Esophagus muscularis mucosa (tissue), 4 donors: ENCODE results near the gene CCDC9B. TPM values are rescaled to one million over a fixed set of nuclear protein-coding genes. Genes with fewer than 3 reads are reported as not detected.

Experiments used
- DNase-seq: peaks from one replicate; pipeline ENCODE4 v3.0.0-alpha.2; 2017; ENCODE audit errors: extremely low spot score
- H3K27ac ChIP-seq, 4 donors: fragments of 200-600 bp; sonication (generic); replicated peaks in 1 of 4; 1 replicate in 3 of 4; 2 replicates in 1 of 4; pipeline ENCODE4 v1.5.1; 2016 to 2019; ENCODE audit warnings: mild to moderate bottlenecking in 1 of 4
- H3K27me3 ChIP-seq, 4 donors: fragments of 200-600 bp; sonication (generic); one replicate each; pipeline versions ENCODE4 v1.5.1 to v1.6.0; 2016 to 2019
- H3K36me3 ChIP-seq, 4 donors: fragments of 200-600 bp; sonication (generic); one replicate each; pipeline ENCODE4 v1.5.1; 2016 to 2019
- H3K4me1 ChIP-seq, 4 donors: fragments of 200-600 bp; sonication (generic); one replicate each; pipeline ENCODE4 v1.5.1; 2016 to 2019
- H3K4me3 ChIP-seq, 4 donors: fragments of 200-600 bp; sonication (generic); 1 replicate in 2 of 4; 2 replicates in 2 of 4; pipeline ENCODE4 v1.5.1; 2016 to 2019; ENCODE audit warnings: mild to moderate bottlenecking in 4 of 4, moderate library complexity in 1 of 4
- H3K9me3 ChIP-seq, 4 donors: fragments of 200-600 bp; sonication (generic); 1 replicate in 3 of 4; 2 replicates in 1 of 4; pipeline ENCODE4 v1.5.1; 2016 to 2019
- EP300 ChIP-seq: sonication (generic); formaldehyde crosslinking; IDR thresholded peaks from one replicate; pipeline ENCODE4 v1.6.1; 2017; ENCODE audit warnings: antibody characterized with exemption
- POLR2A ChIP-seq: fragments of 450-650 bp; IDR thresholded peaks from one replicate; pipeline ENCODE4 v1.6.1; 2017; ENCODE audit warnings: antibody characterized with exemption, moderate library complexity, mild to moderate bottlenecking, low read depth
- POLR2AphosphoS5 ChIP-seq, 2 donors: sonication (generic); formaldehyde crosslinking; IDR thresholded peaks; one replicate each; pipeline ENCODE4 v1.6.1; 2017; ENCODE audit warnings: antibody characterized with exemption in 2 of 2
- WGBS: methylation state at CpG from one replicate; pipeline ENCODE4 v1.1.5; 2018; 5-methylcytosine and 5-hydroxymethylcytosine counted together
- intact Hi-C: fragments of 100-400 bp; cut with DNase I; formaldehyde crosslinking; loops from one replicate; pipeline ENCODE4 v1.15.1; 2023
- total RNA-seq, 4 donors: library from RNA; depleted of rRNA; stranded (reverse); fragments of >200 nt; gene quantifications; one replicate each; pipeline versions ENCODE4 v1.1.0 to v1.2.1, GENCODE V29; 2016
- TF ChIP-seq, protein P1 (sequence below), 3 experiments: fragments of 200-600 bp in 2 of 3; fragments of 450-650 bp in 1 of 3; sonication (generic) in 2 of 3; IDR thresholded peaks; one replicate each; pipeline ENCODE4 v1.5.1; 2017 to 2019; ENCODE audit warnings: antibody characterized with exemption in 3 of 3, mild to moderate bottlenecking in 2 of 3, moderate library complexity in 1 of 3

CCDC9B gene
- total RNA-seq, 4 donors from 2014 or later: 22.9 to 82.6 (median 56.3) TPM

DNA sequence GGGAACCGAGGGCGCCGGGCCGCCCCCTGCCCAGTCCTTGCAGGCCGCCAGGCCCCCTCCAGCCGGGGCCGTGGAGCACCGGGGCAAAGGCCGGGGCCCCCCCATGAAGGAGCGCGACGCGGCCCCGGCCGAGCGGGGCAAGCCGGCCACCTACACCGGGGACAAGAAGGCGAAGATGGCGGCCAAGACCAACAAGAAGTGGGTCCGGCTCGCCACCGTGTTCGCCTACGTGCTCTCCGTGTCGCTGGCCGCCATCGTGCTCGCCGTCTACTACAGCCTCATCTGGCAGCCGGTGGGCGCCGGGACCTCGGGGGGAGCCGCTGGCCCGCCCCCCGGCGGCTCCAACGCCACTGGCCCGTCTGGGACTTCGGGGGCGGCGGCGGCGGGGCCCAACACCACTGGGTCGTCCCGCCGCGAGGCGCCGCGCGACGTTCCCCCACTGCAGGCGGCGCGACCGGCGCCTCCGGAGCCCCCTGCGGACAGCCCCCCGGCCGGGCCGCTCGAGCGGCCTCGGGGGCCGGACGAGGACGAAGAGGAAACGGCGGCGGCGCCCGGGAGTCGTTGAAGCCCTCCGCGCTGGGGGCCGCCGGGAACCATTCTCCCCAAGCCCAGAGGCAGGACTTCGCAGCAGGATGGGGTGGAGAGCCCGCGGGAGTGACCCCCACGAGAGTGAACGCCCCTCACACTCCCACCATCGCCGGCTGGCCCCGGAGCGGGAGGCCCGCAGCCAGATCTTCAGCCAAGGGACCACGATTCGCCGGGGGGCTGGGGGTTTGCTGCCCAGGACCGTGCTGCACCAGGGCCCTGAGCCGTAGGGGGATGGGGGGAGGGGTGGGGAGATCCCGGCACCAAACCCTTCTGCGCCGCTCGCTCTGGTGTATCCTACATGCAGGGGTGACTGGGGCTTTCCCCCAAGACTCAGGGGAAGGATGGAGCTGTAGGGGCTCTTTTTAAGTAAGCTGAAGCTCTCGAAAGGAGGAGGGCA, 16.5 kb downstream of the CCDC9B start:
- no peak for DNase-seq
- Histone ChIP-seq H3K36me3 (peaks cover 0 to 5% (median 0%) of the 10 kb centered on the region in 4 donors), H3K27ac (peak overlapping the region; percentile 92 to 98 (median 96)), H3K9me3 (no peaks in the 10 kb centered on the region), H3K4me1 (peaks cover 48 to 80% (median 73%) of the 10 kb centered on the region in 4 donors), H3K27me3 (no peaks in the 10 kb centered on the region), H3K4me3 (peak overlapping the region; percentile 86 to 95 (median 95))
- intact Hi-C loops: loop anchor here (2.0 to 5.0 kb wide), 2 partner anchors 15 to 43 kb away; no protein-coding TSS in a partner anchor
- 6% methylated on average over 6 of the region's 101 CpGs for WGBS
- TF ChIP-seq POLR2A: no peak
- no peak for TF ChIP-seq POLR2AphosphoS5 (IDR thresholded peaks at IDR 0.05)
- TF ChIP-seq, protein P1, sequence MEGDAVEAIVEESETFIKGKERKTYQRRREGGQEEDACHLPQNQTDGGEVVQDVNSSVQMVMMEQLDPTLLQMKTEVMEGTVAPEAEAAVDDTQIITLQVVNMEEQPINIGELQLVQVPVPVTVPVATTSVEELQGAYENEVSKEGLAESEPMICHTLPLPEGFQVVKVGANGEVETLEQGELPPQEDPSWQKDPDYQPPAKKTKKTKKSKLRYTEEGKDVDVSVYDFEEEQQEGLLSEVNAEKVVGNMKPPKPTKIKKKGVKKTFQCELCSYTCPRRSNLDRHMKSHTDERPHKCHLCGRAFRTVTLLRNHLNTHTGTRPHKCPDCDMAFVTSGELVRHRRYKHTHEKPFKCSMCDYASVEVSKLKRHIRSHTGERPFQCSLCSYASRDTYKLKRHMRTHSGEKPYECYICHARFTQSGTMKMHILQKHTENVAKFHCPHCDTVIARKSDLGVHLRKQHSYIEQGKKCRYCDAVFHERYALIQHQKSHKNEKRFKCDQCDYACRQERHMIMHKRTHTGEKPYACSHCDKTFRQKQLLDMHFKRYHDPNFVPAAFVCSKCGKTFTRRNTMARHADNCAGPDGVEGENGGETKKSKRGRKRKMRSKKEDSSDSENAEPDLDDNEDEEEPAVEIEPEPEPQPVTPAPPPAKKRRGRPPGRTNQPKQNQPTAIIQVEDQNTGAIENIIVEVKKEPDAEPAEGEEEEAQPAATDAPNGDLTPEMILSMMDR (IDR thresholded peaks at IDR 0.05): no peak
- TF ChIP-seq EP300: no peak

DNA sequence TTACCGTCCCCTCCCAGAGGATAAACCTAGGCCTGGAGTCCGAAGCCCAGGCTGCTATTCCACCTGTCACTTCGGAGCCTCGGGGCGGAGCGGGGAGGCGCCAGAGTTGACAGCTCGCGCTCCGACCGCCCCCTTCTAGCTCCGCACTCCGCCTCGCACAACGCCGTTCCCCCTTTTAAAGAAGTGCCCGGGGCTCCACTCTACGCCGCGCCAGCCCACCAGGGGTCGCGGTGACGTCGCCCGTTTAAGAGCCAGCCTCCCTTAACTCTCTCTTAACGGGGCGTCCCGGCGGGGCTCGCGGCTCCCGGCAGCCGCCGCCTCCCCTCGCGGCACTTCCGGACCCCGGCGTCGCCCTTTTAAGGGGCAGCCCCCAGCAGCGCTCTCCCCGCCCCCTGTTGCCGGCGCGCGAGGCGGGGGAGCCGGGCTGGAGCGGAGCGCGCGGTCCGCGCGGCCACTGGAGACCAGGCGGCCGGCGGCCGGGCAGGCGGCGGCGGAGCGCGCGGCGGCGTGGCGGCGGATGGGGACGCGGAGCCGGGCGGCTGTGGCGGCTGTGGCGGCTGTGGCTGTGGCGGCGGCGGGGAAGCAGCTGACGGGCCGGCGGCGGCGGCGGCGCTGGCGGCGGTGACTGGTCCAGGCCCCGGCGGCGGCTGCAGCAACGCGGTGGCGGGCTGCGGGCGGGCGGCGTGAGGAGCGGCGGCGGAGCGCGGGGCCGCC, 17.3 kb downstream of the CCDC9B start, which contains the start of gene INAFM2:
Gene INAFM2 (plus strand): TSS at position 454 of the 714 bp plus-strand sequence. CDS start 364 bp downstream, outside the sequence.
- H3K4me3 ChIP-seq: peak within 1 kb of the TSS; percentile 86 to 95 (median 95)
- WGBS: 1% methylated on average over 31 of the region's 103 CpGs
- intact Hi-C loops: loop anchor here (2.0 to 5.0 kb wide), 2 partner anchors 15 to 44 kb away; no protein-coding TSS in a partner anchor
- DNase-seq: peak; percentile 97
- H3K27me3 ChIP-seq: no peaks in the 10 kb centered on the region
- TF ChIP-seq POLR2A (no peak), POLR2AphosphoS5 (IDR thresholded peaks at IDR 0.05) (peak; percentile 66 to 83), EP300 (no peak)
- TF ChIP-seq, protein P1 (IDR thresholded peaks at IDR 0.05): peak; percentile 60 to 77 (median 72)
- no peaks in the 10 kb centered on the region for H3K9me3 ChIP-seq
- H3K36me3 ChIP-seq: peaks cover 0 to 5% (median 0%) of the 10 kb centered on the region in 4 donors
- peak within 1 kb of the TSS; percentile 92 to 98 (median 96) for H3K27ac ChIP-seq
- H3K4me1 ChIP-seq: peaks cover 40 to 71% (median 64%) of the 10 kb centered on the region in 4 donors

DNA sequence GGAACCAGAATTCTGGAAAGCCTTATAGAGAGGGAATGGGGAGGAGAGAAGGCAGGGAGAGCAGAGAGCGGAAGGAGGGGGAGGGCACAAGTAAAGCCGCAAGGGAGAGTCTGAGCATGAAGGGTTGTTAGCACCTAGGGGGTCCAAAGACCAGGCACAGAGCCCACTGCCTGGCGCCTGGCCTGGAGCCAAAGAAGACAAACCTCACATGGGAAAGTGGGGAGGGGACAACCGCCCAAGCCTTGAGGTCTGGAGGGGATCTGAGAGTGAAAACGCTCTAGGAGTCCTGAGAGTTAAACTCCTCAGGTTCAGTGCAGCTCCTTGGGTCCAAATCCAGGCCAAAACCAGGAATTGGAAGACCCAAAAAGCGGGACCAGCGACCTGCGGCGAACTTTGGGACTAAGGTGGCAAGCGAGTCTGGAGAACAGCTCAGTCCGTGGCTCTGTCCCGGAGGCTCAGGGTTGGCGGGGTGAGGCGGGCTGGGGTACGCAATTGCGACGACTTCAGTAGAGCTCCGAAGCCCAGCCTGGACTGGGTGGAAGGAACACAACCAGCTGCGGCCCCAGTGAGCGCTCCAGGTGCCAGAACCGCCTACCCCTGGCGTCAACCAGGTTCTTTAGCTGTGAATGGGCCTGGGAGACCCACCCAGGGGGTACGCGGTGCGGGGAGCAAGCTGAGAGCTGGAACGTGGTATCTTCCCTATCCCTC, 18.1 kb downstream of the CCDC9B start:
- no peak for DNase-seq
- H3K4me3 ChIP-seq: peak overlapping the region; percentile 86 to 95 (median 95)
- 59% methylated on average over 25 of the region's 26 CpGs for WGBS
- intact Hi-C loops: loop anchor here (2.0 to 5.0 kb wide), 2 partner anchors 16 to 45 kb away; no protein-coding TSS in a partner anchor
- peaks cover 33 to 64% (median 57%) of the 10 kb centered on the region in 4 donors for H3K4me1 ChIP-seq
- peak; percentile 48 to 53 for TF ChIP-seq POLR2AphosphoS5 (IDR thresholded peaks at IDR 0.05)
- TF ChIP-seq POLR2A: no peak
- TF ChIP-seq EP300: no peak
- TF ChIP-seq, protein P1 (IDR thresholded peaks at IDR 0.05): no peak
- peaks cover 0 to 5% (median 0%) of the 10 kb centered on the region in 4 donors for H3K36me3 ChIP-seq
- H3K27me3 ChIP-seq: no peaks in the 10 kb centered on the region
- no peaks in the 10 kb centered on the region for H3K9me3 ChIP-seq
- H3K27ac ChIP-seq: peak overlapping the region; percentile 86 to 98 (median 96)

DNA sequence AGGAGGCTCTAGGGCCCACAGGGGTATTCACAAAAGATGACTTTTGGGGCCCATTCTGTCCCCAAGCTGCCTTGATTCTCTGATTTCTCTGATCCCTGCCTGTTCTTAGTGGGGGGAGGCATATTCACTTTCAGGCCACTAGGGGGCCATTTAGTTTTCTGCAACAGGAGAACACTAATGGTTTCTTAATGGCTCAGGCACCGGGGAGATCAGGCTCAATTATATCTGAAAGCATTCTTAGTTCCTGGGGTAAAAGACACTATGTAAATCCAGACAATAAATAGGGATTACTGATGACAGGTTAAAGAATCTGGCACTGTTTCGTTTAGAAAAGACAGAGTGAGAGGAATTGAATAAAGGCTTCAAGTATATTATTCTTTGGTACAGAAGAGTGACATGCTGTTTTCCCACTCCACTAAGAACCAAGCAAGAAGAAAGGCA, 19.8 kb downstream of the CCDC9B start:
- no peak for DNase-seq
- H3K4me3 ChIP-seq: no peak overlapping the region

More for the DNA sequence above, 19.8 kb downstream of the CCDC9B start:
- intact Hi-C loops: loop anchor here (2.0 to 5.0 kb wide), 2 partner anchors 46 to 102 kb away; no protein-coding TSS in a partner anchor
- no peaks in the 10 kb centered on the region for H3K36me3 ChIP-seq
- WGBS: 2% methylated on average over 2 of the region's 2 CpGs
- H3K9me3 ChIP-seq: no peaks in the 10 kb centered on the region
- TF ChIP-seq EP300 (no peak), POLR2A (no peak), POLR2AphosphoS5 (IDR thresholded peaks at IDR 0.05) (no peak)
- TF ChIP-seq, protein P1 (IDR thresholded peaks at IDR 0.05): peak; percentile 90 to 97 (median 93)
- H3K4me1 ChIP-seq: peaks cover 16 to 47% (median 40%) of the 10 kb centered on the region in 4 donors
- no peaks in the 10 kb centered on the region for H3K27me3 ChIP-seq
- H3K27ac ChIP-seq: peak overlapping the region; percentile 86 to 98 (median 96)
